Lung microvascular endothelial cell (primary cell): ENCODE data around the gene ZNF385D. TPM values are rescaled to one million over a fixed set of nuclear protein-coding genes. Genes with fewer than 3 reads are reported as not detected.

Experiments
- DNase-seq, 2 donors: peaks; one replicate each; pipeline versions ENCODE4 v3.0.0 to v3.0.0-alpha.2; 2010; ENCODE audit warnings: low read depth in 2 of 2
- total RNA-seq: library from RNA; depleted of rRNA; stranded (reverse); fragments of >200 nt; gene quantifications from 2 replicates; pipeline ENCODE4 v1.2.1, GENCODE V29; 2014

Gene ZNF385D
- total RNA-seq, 1 donor from 2014 or later = 1.8 TPM

- DNase-seq = no peak
These were observed 137.5 kb downstream of the ZNF385D start for GRCh38 chr3:21613372-21614070.

- no peak for DNase-seq
These were observed 149.8 kb downstream of the ZNF385D start for GRCh38 chr3:21601178-21601577.

- DNase-seq = no peak
These were observed 151.1 kb downstream of the ZNF385D start for GRCh38 chr3:21599890-21600289.

- no peak for DNase-seq
These were observed 158.2 kb downstream of the ZNF385D start for GRCh38 chr3:21592828-21593227.

- DNase-seq = no peak
These were observed 163.1 kb downstream of the ZNF385D start for GRCh38 chr3:21587894-21588293.

- no peak for DNase-seq
These were observed 165.7 kb downstream of the ZNF385D start for GRCh38 chr3:21585216-21585740.

- no peak for DNase-seq
These were observed 177.7 kb downstream of the ZNF385D start for GRCh38 chr3:21573291-21573690.

- no peak for DNase-seq
These were observed 186.5 kb downstream of the ZNF385D start for GRCh38 chr3:21564531-21564930.

GRCh38 chr3:21562243-21562642 lies 188.8 kb downstream of the ZNF385D start:
- no peak for DNase-seq

GRCh38 chr3:21561472-21561871 lies 189.5 kb downstream of the ZNF385D start:
- DNase-seq = no peak

GRCh38 chr3:21551019-21551418 lies 200.0 kb downstream of the ZNF385D start:
- peak in 1 of 2 donors; percentile 52 for DNase-seq

- DNase-seq = no peak
These were observed 206.9 kb downstream of the ZNF385D start for GRCh38 chr3:21544076-21544462.

- no peak for DNase-seq
These were observed 207.5 kb downstream of the ZNF385D start for GRCh38 chr3:21543380-21544075.

GRCh38 chr3:21542656-21543379 lies 208.2 kb downstream of the ZNF385D start:
- no peak for DNase-seq

GRCh38 chr3:21540265-21540664 lies 210.7 kb downstream of the ZNF385D start:
- no peak for DNase-seq

- no peak for DNase-seq
These were observed 216.5 kb downstream of the ZNF385D start for GRCh38 chr3:21534462-21534861.

- no peak for DNase-seq
These were observed 218.0 kb downstream of the ZNF385D start for GRCh38 chr3:21533002-21533401.

GRCh38 chr3:21531909-21532308 lies 219.1 kb downstream of the ZNF385D start:
- DNase-seq = no peak

GRCh38 chr3:21528291-21528995 lies 222.6 kb downstream of the ZNF385D start:
- no peak for DNase-seq

- no peak for DNase-seq
These were observed 224.5 kb downstream of the ZNF385D start for GRCh38 chr3:21526461-21526860.

- DNase-seq = no peak
These were observed 226.9 kb downstream of the ZNF385D start for GRCh38 chr3:21524133-21524532.
